ENCODE results near the gene UIMC1. TPM values are rescaled to one million over a fixed set of nuclear protein-coding genes. Genes with fewer than 3 reads are reported as not detected.

Gene UIMC1
- total RNA-seq, 1 experiment from 2014 or later, result 38.4 TPM

DNA sequence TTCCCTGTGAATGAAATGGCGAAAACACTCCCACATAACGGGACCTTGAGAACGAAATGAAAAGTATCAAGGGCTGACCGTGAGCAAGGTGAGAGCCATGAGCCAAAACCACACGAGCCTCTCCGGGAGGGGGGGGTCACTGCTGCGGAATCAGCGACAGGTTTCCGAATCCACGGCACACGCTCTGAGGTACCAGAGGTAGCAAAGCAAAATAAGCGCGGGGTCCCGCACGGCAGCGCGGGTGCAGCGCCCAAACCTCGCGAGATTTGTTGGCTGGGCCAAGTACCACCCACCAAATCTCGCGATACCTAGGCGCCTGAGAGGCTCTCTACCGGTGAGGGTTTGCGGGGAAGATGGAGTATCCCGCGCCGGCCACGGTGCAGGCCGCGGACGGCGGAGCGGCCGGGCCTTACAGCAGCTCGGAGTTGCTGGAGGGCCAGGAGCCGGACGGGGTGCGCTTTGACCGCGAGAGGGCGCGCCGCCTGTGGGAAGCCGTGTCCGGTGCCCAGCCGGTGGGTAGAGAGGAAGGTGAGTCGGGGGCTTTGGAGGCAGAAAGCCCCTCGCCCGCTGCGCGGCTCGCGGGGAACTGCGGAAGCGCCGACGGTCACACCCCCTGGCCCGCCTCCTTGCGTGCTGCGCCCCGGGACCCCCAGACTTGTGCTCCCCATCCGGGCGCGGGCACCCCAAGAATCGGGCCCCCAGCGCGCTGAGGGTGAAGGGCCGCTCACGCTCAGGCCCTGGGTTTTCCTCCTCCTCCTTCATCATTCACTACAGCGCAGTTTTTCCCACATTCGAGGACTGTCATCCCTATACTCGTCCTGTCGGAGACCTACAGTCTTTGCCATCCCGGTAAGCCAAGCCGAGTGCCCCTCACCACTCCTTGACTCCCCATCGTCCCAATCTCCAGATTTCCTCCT, 16.1 kb upstream of the UIMC1 start, which contains the start of gene ZNF346 (continued):
- TF ChIP-seq POLR2A (IDR thresholded peaks at IDR 0.05; ENCODE audit: borderline replicate concordance, extremely low read depth, insufficient read depth, insufficient read length), result peak; percentile 84
- TF ChIP-seq ZFX (IDR thresholded peaks at IDR 0.05), result peak; percentile 89
- no peak for TF ChIP-seq FOSL1 (IDR thresholded peaks at IDR 0.05; ENCODE audit: low read depth)
- peak; percentile 71 for TF ChIP-seq YY1 (IDR thresholded peaks at IDR 0.05; ENCODE audit: extremely low read depth, insufficient replicate concordance, low read depth, low read length)
- TF ChIP-seq SP1 (IDR thresholded peaks at IDR 0.05; ENCODE audit: low read depth), result no peak
- no peak for TF ChIP-seq ELF1 (IDR thresholded peaks at IDR 0.05; ENCODE audit: borderline replicate concordance, low read depth)

DNA sequence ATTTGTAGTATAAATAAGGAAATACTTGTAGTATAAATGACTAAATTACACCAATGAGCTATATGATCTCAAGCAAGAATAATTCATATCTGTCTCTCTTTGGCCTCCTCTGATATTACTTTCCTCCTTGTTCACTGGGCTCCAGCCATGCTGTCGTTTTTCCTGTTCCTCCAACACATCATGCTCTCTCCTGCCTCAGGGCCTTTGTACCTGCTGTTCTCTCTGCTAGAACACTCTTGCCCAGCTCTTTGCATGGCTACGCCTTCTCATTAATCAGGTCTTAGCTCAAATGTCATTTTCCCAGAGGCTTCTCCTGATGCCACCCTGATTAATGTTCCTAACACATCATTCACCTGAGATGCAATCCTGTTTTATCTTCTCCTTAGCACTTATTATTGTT, 13.5 kb upstream of the UIMC1 start:
- peaks cover 0 to 7% of the 10 kb centered on the region in 2 experiments; a peak in 1 of 4 replicates for H3K36me3 ChIP-seq (ENCODE audit: control insufficient read depth in 1 of 2, insufficient read depth in 2 of 2, low read length in 2 of 2)
- no peaks in the 10 kb centered on the region for H3K27me3 ChIP-seq (ENCODE audit: insufficient read depth, low read length)
- no peaks in the 10 kb centered on the region for H3K9me2 ChIP-seq (ENCODE audit: insufficient read depth)
- no peak for DNase-seq (ENCODE audit: low read depth, low spot score)
- ATAC-seq, result no peak
- H3K4me2 ChIP-seq (ENCODE audit: low read length), result no peak overlapping the region
- peaks cover 34% of the 10 kb centered on the region for H3K79me2 ChIP-seq (ENCODE audit: insufficient read depth, low read length)
- ChIA-PET POLR2A (no interaction called here), RAD21 (ENCODE audit: low non-redundant PET in 1 of 2, low total read pairs in 2 of 2, uncharacterized antibody in 2 of 2, unreplicated experiment in 2 of 2) (no interaction called here), CTCF (interaction anchor here (1.0 kb wide), 1 partner anchor 66 kb away, joined by 4 read pairs; the partner anchor contains the start of gene FGFR4)
- H3K4me1 ChIP-seq (ENCODE audit: control insufficient read depth in 1 of 2, insufficient read depth in 2 of 2, low read length in 2 of 2), result peaks cover 7 to 18% of the 10 kb centered on the region in 2 experiments; a peak in 3 of 4 replicates
- no TSS peak for BruUV-seq (replicated peaks)
- no peaks in the 10 kb centered on the region for H4K20me1 ChIP-seq (ENCODE audit: insufficient read depth)
- no peak overlapping the region for H3K4me3 ChIP-seq (replicated peaks in 1 of 2; ENCODE audit: low read depth in 1 of 2, low read length in 2 of 2)
- no peak for TF ChIP-seq CBX3 (IDR thresholded peaks at IDR 0.05; ENCODE audit: low read depth)
- no peak for TF ChIP-seq ELF1 (IDR thresholded peaks at IDR 0.05; ENCODE audit: borderline replicate concordance, low read depth)
- TF ChIP-seq POLR2A (IDR thresholded peaks at IDR 0.05; ENCODE audit: borderline replicate concordance, extremely low read depth, insufficient read depth, insufficient read length), result no peak
- TF ChIP-seq ZFX (IDR thresholded peaks at IDR 0.05), result no peak
- TF ChIP-seq, protein P1, sequence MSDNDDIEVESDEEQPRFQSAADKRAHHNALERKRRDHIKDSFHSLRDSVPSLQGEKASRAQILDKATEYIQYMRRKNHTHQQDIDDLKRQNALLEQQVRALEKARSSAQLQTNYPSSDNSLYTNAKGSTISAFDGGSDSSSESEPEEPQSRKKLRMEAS (IDR thresholded peaks at IDR 0.05), result no peak
- TF ChIP-seq CEBPB (IDR thresholded peaks at IDR 0.05; ENCODE audit: low read depth), result no peak
- no peak for TF ChIP-seq JUND (IDR thresholded peaks at IDR 0.05)
- no peak for TF ChIP-seq FOSL1 (IDR thresholded peaks at IDR 0.05; ENCODE audit: low read depth)
- TF ChIP-seq, protein P2, sequence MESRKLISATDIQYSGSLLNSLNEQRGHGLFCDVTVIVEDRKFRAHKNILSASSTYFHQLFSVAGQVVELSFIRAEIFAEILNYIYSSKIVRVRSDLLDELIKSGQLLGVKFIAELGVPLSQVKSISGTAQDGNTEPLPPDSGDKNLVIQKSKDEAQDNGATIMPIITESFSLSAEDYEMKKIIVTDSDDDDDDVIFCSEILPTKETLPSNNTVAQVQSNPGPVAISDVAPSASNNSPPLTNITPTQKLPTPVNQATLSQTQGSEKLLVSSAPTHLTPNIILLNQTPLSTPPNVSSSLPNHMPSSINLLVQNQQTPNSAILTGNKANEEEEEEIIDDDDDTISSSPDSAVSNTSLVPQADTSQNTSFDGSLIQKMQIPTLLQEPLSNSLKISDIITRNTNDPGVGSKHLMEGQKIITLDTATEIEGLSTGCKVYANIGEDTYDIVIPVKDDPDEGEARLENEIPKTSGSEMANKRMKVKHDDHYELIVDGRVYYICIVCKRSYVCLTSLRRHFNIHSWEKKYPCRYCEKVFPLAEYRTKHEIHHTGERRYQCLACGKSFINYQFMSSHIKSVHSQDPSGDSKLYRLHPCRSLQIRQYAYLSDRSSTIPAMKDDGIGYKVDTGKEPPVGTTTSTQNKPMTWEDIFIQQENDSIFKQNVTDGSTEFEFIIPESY (IDR thresholded peaks at IDR 0.05; ENCODE audit: extremely low read depth, insufficient replicate concordance, low read length), result no peak
- no peak overlapping the region for H2AFZ ChIP-seq (ENCODE audit: low read depth, low read length, poor library complexity, severe bottlenecking)
- intact Hi-C loops (cut with micrococcal nuclease), result no loop called here
- H3K27ac ChIP-seq (ENCODE audit: low read depth, low read length), result no peak overlapping the region
- H3K9me3 ChIP-seq (ENCODE audit: control insufficient read depth in 1 of 2, insufficient read depth in 1 of 2, low read depth in 1 of 2, low read length in 2 of 2), result no peaks in the 10 kb centered on the region
- H3K9ac ChIP-seq (ENCODE audit: low read length), result no peak overlapping the region

Measured in HCT116 (cell line).